DMS114 treated with DMSO at 0.1 percent for 48 hours (cell line): ENCODE data around the gene USP24.
"Not testable (repeated sequence)": the region's sequence is repeated elsewhere in the genome, so short reads cannot be mapped to it uniquely, and the experiment has no call there.

Experiments
- DNase-seq: peaks from one replicate; lab custom pipeline; 2025; ENCODE audit not compliant: unreplicated experiment; lab: John Stamatoyannopoulos, UW

USP24 gene

DNA sequence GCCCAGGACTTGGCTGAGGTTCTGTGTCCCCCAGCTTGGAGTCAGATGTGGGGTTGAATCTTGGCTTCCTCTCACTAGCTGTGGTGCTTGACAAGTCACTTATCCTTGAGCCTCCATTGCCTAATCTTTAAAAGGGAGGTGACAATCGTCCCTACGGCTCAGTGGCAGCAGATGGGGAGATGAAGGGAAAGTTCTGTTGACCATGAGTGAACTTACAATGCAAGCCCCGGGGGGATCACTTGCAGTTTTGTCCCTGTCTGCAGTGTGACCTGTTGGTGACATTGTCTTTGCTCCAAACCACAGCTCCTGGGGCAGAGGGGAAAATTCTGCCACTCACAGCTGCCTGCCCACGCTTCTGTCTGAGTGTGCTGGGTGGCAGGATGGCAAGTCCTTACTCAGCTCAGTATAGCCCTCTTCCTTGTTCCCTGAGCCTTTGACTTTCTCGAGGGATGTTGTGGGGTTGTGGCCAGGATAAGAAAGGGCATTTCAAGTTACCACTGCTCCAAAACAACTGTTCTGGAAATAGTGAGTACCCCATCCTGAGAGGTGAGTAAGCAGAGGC lies 174.2 kb downstream of the USP24 start:
- no peak for DNase-seq

DNA sequence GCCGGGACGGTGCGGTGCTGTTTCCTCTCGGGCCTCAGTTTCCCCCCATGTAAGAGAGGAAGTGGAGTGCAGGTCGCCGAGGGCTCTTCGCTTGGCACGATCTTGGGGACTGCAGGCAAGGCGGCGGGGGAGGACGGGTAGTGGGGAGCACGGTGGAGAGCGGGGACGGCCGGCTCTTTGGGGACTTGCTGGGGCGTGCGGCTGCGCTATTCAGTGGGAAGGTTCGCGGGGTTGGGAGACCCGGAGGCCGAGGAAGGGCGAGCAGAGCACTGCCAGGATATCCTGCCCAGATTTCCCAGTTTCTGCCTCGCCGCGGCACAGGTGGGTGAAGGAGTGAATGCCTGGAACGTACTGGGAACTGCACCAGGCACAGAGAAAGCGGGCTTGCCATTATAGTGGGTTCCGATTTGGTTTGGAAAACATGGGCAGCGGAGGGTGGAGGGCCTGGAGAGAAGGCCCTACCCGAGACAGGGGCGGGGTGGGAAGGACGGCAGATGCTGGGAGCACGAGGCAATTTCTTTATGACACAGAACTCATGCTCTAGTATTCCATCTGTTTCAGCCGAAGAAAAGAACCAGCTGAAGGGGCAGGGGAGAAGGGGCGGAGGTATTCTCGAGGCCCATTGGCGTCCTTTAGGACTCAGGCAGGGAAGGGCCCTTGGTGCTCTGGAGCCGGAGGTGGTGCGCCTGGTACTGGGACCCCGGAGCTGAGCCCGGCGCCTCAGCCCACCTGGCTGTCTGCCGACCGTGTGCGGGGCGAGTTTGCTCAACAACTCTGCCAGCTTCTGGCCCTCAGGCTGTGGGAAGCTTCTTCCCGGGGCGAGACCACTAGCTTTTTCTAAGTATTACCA lies 174.9 kb downstream of the USP24 start:
- DNase-seq = no peak

DNA sequence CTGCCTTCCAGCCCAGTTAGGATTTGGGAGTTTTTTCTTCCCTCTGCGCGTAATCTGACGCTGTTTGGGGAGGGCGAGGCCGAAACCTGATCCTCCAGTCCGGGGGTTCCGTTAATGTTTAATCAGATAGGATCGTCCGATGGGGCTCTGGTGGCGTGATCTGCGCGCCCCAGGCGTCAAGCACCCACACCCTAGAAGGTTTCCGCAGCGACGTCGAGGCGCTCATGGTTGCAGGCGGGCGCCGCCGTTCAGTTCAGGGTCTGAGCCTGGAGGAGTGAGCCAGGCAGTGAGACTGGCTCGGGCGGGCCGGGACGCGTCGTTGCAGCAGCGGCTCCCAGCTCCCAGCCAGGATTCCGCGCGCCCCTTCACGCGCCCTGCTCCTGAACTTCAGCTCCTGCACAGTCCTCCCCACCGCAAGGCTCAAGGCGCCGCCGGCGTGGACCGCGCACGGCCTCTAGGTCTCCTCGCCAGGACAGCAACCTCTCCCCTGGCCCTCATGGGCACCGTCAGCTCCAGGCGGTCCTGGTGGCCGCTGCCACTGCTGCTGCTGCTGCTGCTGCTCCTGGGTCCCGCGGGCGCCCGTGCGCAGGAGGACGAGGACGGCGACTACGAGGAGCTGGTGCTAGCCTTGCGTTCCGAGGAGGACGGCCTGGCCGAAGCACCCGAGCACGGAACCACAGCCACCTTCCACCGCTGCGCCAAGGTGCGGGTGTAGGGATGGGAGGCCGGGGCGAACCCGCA lies 175.7 kb downstream of the USP24 start, which contains the start of gene PCSK9:
TSS of gene PCSK9 (plus strand) at position 207 of the 741 bp plus-strand sequence. CDS start at position 497, 290 bp downstream.
- DNase-seq = no peak

DNA sequence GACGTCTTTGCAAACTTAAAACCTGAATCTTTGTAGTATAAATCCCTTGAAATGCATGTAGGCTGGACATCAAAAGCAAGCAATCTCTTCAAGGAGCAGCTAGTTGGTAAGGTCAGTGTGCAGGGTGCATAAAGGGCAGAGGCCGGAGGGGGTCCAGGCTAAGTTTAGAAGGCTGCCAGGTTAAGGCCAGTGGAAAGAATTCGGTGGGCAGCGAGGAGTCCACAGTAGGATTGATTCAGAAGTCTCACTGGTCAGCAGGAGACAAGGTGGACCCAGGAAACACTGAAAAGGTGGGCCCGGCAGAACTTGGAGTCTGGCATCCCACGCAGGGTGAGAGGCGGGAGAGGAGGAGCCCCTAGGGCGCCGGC lies 176.2 kb downstream of the USP24 start:
- no peak for DNase-seq

DNA sequence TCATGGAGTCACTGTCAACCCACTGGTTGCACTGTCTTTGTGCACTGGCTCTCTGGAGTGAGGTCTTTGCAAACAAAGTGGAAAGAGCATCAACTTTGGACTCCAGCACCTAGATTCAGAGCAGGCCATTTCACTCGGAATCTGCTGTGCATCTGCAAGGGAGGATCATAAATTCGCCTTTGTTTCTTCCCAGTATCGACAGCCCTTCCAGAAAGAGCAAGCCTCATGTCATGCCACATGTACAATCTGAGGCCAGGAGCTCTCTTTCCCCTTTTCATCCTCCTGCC lies 176.7 kb downstream of the USP24 start:
- no peak for DNase-seq

DNA sequence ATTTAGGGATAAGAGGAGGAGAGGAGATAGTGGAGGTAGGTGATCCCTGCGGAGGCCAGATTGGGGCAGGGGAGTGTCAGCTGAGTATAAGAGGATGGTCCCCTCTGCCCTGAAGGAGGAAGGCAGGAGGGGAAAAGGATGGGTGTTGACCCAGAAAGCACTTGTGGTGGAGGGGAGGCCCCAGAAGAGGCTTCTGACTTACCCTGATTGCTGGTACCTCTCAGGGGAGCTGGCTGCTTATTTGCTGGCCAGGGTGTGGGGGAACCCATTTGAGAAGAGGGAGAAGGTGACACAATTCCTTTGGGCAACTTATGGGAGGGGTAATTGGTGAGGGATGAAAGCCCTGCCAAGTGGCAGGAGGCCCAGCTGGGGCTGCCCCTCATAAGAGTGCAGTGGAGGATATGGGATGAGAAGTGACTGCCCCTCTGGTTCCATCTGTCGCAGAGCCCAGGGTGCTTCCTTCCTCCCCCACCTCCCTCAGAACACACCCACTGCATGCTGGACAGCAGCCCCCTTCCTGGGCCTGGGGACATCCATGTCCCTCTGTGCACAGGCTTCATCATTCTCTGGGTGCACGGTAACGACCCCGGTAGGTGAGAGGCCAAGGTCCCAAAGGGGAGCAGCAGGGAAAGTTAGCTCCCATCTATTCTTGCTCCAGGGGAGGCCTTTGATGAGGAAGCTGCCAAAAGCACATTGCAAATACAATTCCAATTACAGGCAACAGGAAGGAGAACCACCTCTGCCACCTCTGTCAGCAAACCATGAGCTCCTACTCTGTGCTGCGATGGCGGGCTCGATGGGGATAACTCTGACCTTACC lies 177.2 kb downstream of the USP24 start:
- no peak for DNase-seq

DNA sequence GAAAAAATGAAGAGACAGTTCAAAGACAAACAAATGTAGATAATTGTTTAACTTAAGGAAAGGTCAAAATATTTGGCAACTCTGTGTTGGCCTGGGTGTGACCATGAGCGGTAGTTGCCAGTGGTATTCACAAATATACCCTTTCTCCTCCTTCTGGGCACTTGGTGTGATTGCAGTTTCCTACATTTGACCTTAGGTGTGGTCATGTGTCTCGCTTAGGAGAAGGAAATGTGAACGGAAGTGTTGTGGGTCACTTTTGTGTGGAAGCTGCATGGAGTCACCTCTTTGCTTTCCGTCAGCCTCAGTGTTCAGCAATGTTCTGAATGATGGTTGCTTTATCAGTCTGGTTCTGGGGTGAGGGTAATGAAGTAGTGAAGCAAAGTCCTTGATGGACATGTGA lies 179.3 kb downstream of the USP24 start:
- DNase-seq = no peak

DNA sequence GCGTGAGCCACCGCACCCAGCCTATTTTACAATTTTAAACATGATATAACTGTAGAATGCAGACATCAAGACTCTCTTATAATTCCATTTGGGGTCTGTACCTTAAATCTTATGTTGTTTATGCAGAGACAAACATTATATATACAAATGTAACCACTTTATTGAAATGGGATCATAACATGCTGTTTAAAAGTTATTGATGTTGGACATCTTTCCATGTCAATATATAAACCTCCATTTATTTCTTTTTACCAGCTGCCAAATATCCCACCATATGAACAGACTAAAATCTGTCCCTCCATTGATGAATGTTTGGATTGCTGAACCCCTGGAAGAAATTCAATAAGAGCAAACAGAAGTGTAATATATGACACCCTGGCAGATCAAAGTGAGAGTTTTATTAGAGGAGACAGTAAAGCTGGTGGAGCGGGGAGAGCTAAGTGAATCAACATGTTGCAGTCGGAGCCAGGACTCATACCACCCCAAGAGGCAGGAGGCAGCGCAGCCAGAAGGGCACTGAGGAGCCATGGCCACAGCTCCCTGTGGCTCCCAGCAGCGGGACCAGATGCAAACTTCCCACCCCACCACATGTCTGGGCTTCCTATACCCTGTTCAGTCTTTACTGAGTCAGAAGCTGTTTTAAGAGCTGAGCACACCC lies 180.6 kb downstream of the USP24 start:
- DNase-seq = no peak

DNA sequence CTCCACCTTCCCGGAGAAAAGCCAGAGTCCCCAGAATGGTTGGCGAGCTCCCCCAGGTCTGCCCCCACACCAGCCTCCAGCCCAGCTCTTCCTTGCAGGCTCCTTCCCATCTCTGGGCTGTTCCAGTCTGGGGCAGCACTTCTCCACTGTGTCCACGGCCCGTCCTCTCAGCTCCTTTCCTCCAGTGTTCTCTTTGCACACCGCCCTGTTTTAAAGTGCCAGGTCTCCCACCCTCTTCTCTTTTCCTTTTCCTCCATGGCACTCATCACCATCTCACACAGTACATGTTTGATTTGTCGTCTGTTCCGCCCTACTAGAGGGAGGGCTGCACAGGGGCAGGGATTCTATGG lies 181.9 kb downstream of the USP24 start:
- no peak for DNase-seq

DNA sequence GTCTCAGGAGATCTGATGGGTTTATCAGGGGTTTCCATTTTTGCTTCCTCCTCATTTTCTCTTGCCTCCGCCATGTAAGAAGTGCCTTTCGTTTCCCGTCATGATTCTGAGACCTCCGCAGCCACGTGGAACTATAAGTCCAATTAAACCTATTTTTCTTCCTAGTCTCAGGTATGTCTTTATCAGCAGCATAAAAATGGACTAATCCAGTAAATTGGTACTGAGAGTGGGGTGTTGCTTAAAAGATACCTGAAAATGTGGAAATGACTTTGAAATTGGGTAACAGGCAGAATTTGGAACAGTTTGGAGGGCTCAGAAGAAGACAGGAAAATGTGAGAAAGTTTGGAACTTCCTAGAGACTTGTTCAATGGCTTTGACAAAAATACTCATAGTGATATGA lies 184.1 kb downstream of the USP24 start:
- DNase-seq = not testable (repeated sequence)

DNA sequence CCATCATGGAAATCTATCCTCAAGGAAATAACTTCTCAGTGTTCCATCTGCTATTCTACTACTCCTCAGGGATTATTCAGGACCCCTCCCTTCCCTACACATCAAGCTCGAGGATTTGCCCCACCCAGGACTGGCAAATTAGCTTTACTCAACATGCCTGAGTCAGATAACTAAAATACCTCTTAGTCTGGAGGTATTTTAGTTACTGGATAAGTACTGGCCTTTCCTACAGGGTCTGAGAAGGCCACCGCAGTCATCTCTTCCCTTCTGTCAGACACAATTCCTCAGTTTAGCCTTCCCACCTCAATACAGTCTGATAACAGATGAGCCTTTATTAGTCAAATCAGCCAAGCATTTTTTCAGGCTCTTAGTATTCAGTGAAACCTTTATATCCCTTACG lies 188.5 kb downstream of the USP24 start:
- DNase-seq = not testable (repeated sequence)

DNA sequence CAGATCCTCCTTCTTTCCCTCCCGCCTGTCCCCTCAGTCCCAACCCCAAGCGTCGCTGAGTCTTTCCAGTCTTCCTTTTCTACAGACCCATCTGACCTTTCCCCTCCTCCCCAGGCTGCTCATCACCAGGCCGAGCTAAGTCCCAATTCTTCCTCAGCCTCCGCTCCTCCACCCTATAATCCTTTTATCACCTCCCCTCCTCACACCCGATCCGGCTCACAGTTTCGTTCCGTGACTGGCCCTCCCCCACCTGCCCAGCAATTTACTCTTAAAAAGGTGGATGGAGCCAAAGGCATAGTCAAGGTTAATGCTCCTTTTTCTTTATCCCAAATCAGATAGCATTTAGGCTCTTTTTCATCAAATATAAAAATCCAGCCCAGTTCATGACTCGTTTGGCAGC lies 191.0 kb downstream of the USP24 start:
- DNase-seq = not testable (repeated sequence)

DNA sequence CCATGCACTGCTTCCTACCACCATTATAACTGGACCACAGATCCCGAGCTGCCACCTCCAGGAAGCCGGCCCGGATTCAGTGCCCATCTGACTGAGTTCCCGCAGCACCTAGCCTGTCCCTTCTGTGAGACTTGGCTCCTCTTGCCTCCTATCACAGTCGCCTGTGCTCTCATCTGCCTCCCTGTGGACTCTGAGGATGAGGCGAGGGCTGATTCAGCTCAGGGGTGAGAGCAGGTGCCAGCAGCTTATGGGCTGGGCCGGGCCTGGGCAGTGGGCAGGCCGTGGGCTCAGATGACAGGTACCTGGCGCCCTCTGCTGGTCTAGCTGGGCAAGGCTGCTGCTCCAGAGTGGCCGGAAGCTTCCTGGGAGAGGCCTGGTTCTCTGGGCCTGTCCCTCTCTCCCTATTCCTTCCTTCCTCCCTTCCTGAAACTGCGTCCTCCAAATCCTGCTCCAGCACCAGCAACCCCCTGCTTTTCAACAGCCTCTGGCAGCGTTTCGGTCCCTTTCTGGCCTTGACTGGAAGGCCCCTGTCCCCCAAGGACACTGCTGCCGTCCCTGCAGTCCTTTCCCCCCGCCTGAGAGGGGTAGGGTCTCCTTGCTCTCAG lies 193.1 kb downstream of the USP24 start:
- peak; percentile 77 for DNase-seq

DNA sequence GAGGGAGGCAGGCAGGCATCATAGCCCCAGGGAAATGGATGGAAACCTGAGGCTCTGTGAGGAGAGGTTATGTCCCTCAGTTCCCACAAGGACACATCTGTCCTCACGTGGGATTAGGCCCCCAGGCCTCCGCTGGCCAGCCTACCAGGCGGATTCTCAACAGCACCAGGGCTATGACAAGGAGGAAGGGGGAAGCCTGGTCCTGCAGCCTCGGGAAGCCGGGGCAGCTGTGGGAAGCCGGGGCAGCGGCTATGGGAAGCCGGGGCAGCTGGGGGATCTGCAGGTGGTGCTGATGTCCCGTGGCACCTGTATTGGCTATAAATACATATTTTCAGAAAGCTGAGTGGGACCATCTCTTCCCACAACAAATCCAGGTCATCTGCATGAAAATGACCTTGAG lies 196.8 kb downstream of the USP24 start:
- DNase-seq = no peak
